Esophagus muscularis mucosa (tissue), 4 donors: Measurements from ENCODE around the gene FANK1. TPM values are rescaled to one million over a fixed set of nuclear protein-coding genes. Genes with fewer than 3 reads are reported as not detected.
"Not testable (repeated sequence)": the region's sequence is repeated elsewhere in the genome, so short reads cannot be mapped to it uniquely, and the experiment has no call there.

Experiments
- DNase-seq: peaks from one replicate; pipeline ENCODE4 v3.0.0-alpha.2; 2017; ENCODE audit errors: extremely low spot score
- H3K27ac ChIP-seq, 4 donors: fragments of 200-600 bp; sonication (generic); replicated peaks in 1 of 4; 1 replicate in 3 of 4; 2 replicates in 1 of 4; pipeline ENCODE4 v1.5.1; 2016 to 2019; ENCODE audit warnings: mild to moderate bottlenecking in 1 of 4
- H3K27me3 ChIP-seq, 4 donors: fragments of 200-600 bp; sonication (generic); one replicate each; pipeline versions ENCODE4 v1.5.1 to v1.6.0; 2016 to 2019
- H3K36me3 ChIP-seq, 4 donors: fragments of 200-600 bp; sonication (generic); one replicate each; pipeline ENCODE4 v1.5.1; 2016 to 2019
- H3K4me1 ChIP-seq, 4 donors: fragments of 200-600 bp; sonication (generic); one replicate each; pipeline ENCODE4 v1.5.1; 2016 to 2019
- H3K4me3 ChIP-seq, 4 donors: fragments of 200-600 bp; sonication (generic); 1 replicate in 2 of 4; 2 replicates in 2 of 4; pipeline ENCODE4 v1.5.1; 2016 to 2019; ENCODE audit warnings: mild to moderate bottlenecking in 4 of 4, moderate library complexity in 1 of 4
- H3K9me3 ChIP-seq, 4 donors: fragments of 200-600 bp; sonication (generic); 1 replicate in 3 of 4; 2 replicates in 1 of 4; pipeline ENCODE4 v1.5.1; 2016 to 2019
- CTCF ChIP-seq, 3 experiments: fragments of 200-600 bp in 2 of 3; fragments of 450-650 bp in 1 of 3; sonication (generic) in 2 of 3; IDR thresholded peaks; one replicate each; pipeline ENCODE4 v1.5.1; 2017 to 2019; ENCODE audit warnings: antibody characterized with exemption in 3 of 3, mild to moderate bottlenecking in 2 of 3, moderate library complexity in 1 of 3
- EP300 ChIP-seq: sonication (generic); formaldehyde crosslinking; IDR thresholded peaks from one replicate; pipeline ENCODE4 v1.6.1; 2017; ENCODE audit warnings: antibody characterized with exemption
- POLR2A ChIP-seq: fragments of 450-650 bp; IDR thresholded peaks from one replicate; pipeline ENCODE4 v1.6.1; 2017; ENCODE audit warnings: antibody characterized with exemption, moderate library complexity, mild to moderate bottlenecking, low read depth
- POLR2AphosphoS5 ChIP-seq, 2 donors: sonication (generic); formaldehyde crosslinking; IDR thresholded peaks; one replicate each; pipeline ENCODE4 v1.6.1; 2017; ENCODE audit warnings: antibody characterized with exemption in 2 of 2
- WGBS: methylation state at CpG from one replicate; pipeline ENCODE4 v1.1.5; 2018; 5-methylcytosine and 5-hydroxymethylcytosine counted together
- intact Hi-C: fragments of 100-400 bp; cut with DNase I; formaldehyde crosslinking; loops from one replicate; pipeline ENCODE4 v1.15.1; 2023
- total RNA-seq, 4 donors: library from RNA; depleted of rRNA; stranded (reverse); fragments of >200 nt; gene quantifications; one replicate each; pipeline versions ENCODE4 v1.1.0 to v1.2.1, GENCODE V29; 2016

The FANK1 gene
- total RNA-seq, 4 donors from 2014 or later = 0.50 to 2.6 (median 1.4) TPM

DNA sequence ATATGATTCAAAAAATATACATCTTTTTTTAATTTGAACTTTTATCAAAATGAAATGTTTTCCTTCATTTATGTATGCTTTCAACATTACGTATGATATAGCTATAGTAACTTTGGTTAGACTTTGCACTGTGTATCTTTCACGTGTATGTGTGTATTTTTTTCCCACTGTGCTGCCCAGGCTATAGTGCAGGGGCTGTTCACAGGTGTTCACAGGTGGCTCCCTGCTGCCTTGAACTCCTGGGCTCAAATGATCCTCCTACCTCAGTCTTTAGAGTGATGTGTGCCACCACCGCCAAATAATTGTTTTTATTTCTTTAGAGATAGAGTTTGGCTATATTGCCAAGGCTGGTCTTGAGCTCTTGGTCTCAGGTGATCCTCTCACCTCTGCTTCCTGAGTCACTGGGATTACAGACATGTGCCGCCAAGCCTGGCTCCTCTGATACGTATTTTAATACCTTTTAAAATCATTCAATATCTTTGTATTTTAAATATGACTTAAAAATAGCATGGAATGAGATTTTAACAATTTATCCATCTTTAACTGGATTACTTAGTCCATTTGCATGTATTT, 29.0 kb downstream of the FANK1 start:
- Histone ChIP-seq H3K4me1 (no peaks in the 10 kb centered on the region), H3K9me3 (no peaks in the 10 kb centered on the region), H3K4me3 (no peak overlapping the region), H3K27ac (no peak overlapping the region), H3K36me3 (no peaks in the 10 kb centered on the region), H3K27me3 (no peaks in the 10 kb centered on the region)
- no peak for DNase-seq
- intact Hi-C loops = no loop called here
- 84% methylated on average over 5 of the region's 5 CpGs for WGBS
- no peak for TF ChIP-seq CTCF (IDR thresholded peaks at IDR 0.05)
- no peak for TF ChIP-seq EP300
- no peak for TF ChIP-seq POLR2A

- Histone ChIP-seq H3K27ac (no peak overlapping the region), H3K9me3 (no peaks in the 10 kb centered on the region), H3K4me3 (no peak overlapping the region), H3K27me3 (no peaks in the 10 kb centered on the region), H3K36me3 (no peaks in the 10 kb centered on the region), H3K4me1 (no peaks in the 10 kb centered on the region)
- intact Hi-C loops = no loop called here
- TF ChIP-seq POLR2AphosphoS5 (IDR thresholded peaks at IDR 0.05) (no peak), EP300 (no peak), POLR2A (no peak), CTCF (IDR thresholded peaks at IDR 0.05) (no peak)
- WGBS = 53% methylated on average over 5 of the region's 5 CpGs
- no peak for DNase-seq
Observed at GRCh38 chr10:125926247-125926646, 29.9 kb downstream of the FANK1 start.

- H3K36me3 ChIP-seq, H3K9me3 ChIP-seq, H3K4me1 ChIP-seq, H3K27me3 ChIP-seq, DNase-seq, H3K27ac ChIP-seq, H3K4me3 ChIP-seq, intact Hi-C loops: not testable (repeated sequence)
- 89% methylated on average over 5 of the region's 5 CpGs for WGBS
Observed at GRCh38 chr10:125927265-125927664, 30.9 kb downstream of the FANK1 start.

DNA sequence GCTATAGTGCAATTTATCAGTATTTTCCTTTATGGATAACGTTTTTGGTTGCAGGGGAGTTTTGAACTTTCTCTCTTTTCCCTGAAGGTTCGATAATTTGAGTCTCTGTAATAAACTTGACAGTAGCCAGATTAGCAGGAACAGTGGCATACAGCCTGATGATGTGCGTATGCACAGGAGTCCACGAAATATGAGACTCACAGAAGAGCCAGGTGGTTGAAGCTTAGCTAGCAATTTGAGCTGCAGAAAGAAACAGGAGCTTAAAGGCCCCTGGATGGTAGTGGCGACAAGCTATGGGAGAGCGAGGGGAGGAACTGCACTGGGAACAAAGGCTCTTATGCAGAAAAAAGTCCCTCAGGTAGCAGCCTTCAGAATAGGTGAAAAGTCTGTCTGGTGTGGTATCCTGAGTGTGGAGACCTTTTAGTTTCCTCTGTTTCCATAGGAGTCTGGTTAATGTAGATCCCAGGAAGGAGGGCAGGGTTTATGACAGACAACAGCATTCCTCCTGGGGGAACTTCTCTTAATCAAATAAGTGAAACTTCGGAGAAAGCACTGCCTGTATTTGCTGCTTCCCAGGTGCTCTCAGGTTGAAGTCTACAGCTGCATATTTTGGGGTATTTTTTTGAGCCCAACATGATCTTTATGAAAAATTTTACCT, 32.7 kb downstream of the FANK1 start:
- WGBS = 81% methylated on average over 7 of the region's 7 CpGs
- Histone ChIP-seq H3K27me3 (no peaks in the 10 kb centered on the region), H3K4me1 (no peaks in the 10 kb centered on the region), H3K4me3 (no peak overlapping the region), H3K36me3 (no peaks in the 10 kb centered on the region), H3K27ac (no peak overlapping the region), H3K9me3 (no peaks in the 10 kb centered on the region)
- TF ChIP-seq POLR2AphosphoS5 (IDR thresholded peaks at IDR 0.05) (no peak), CTCF (IDR thresholded peaks at IDR 0.05) (no peak), POLR2A (no peak), EP300 (no peak)
- intact Hi-C loops = no loop called here
- no peak for DNase-seq

- Histone ChIP-seq H3K4me3 (no peak overlapping the region), H3K4me1 (no peaks in the 10 kb centered on the region), H3K36me3 (no peaks in the 10 kb centered on the region), H3K27ac (no peak overlapping the region), H3K9me3 (no peaks in the 10 kb centered on the region), H3K27me3 (peaks cover 0 to 5% (median 0%) of the 10 kb centered on the region in 4 donors)
- 90% methylated on average over 4 of the region's 4 CpGs for WGBS
- TF ChIP-seq CTCF (IDR thresholded peaks at IDR 0.05) (no peak), POLR2A (no peak), EP300 (no peak), POLR2AphosphoS5 (IDR thresholded peaks at IDR 0.05) (no peak)
- DNase-seq = no peak
- intact Hi-C loops = no loop called here
Observed at GRCh38 chr10:125929618-125930017, 33.3 kb downstream of the FANK1 start.
